ENCODE results near the gene CDKAL1. TPM values are rescaled to one million over a fixed set of nuclear protein-coding genes. Genes with fewer than 3 reads are reported as not detected.
"Not testable (repeated sequence)": the region's sequence is repeated elsewhere in the genome, so short reads cannot be mapped to it uniquely, and the experiment has no call there.

CDKAL1 gene
- total and polyA plus RNA-seq, 2 of the 8 experiments (the other 6 are each of a cell fraction or from before 2014, with no cell fraction given), result 8.4 to 24.6 TPM

- FAIRE-seq, result peak; percentile 36
- H3K4ac ChIP-seq (replicated peaks; ENCODE audit: insufficient read length, low read depth, low read length); H2AK5ac ChIP-seq (ENCODE audit: low read depth, low read length); H3K56ac ChIP-seq (replicated peaks; ENCODE audit: insufficient read length, low read depth, low read length); H3K18ac ChIP-seq (ENCODE audit: extremely low read depth, low read length); H2BK5ac ChIP-seq (ENCODE audit: low read depth, low read length); H3K36me3 ChIP-seq (ENCODE audit: control insufficient read depth in 2 of 4, insufficient read depth in 4 of 4, low read length in 3 of 4); CTCF ChIA-PET (ENCODE audit: partially characterized antibody); H3K9me3 ChIP-seq (ENCODE audit: insufficient read depth in 2 of 2, low read depth in 1 of 2, low read length in 1 of 2); H2BK20ac ChIP-seq (ENCODE audit: low read length); H3K23ac ChIP-seq (ENCODE audit: insufficient read length); H3K4me1 ChIP-seq (replicated peaks in 1 of 4; ENCODE audit: control insufficient read depth in 3 of 4, insufficient read depth in 4 of 4, low read length in 3 of 4); H4K91ac ChIP-seq (replicated peaks; ENCODE audit: insufficient read length, low read length); H3K9ac ChIP-seq (replicated peaks in 1 of 4; ENCODE audit: extremely low read depth in 1 of 4, low read depth in 3 of 4, low read length in 3 of 4); POLR2A ChIA-PET (ENCODE audit: partially characterized antibody); H3K4me3 ChIP-seq (ENCODE audit: extremely low read depth in 1 of 4, insufficient read depth in 2 of 4, low read depth in 3 of 4, low read length in 4 of 4); H2BK12ac ChIP-seq (ENCODE audit: low read depth, low read length); H3K27ac ChIP-seq (ENCODE audit: low read depth, low read length); H4K5ac ChIP-seq (ENCODE audit: insufficient read length, low read depth, low read length); DNase-seq (ENCODE audit: low read depth in 1 of 2, low spot score in 2 of 2); H3K79me2 ChIP-seq (ENCODE audit: control insufficient read depth in 1 of 2, insufficient read depth in 2 of 2, low read length in 2 of 2); H3K23me2 ChIP-seq (ENCODE audit: low read depth, low read length); H2BK15ac ChIP-seq (ENCODE audit: low read length); H3K79me1 ChIP-seq (ENCODE audit: low read depth, low read length); H2AFZ ChIP-seq (ENCODE audit: low read length); H3K14ac ChIP-seq (ENCODE audit: insufficient read length); H3K27me3 ChIP-seq (replicated peaks in 1 of 4; ENCODE audit: control insufficient read depth in 3 of 4, extremely low read depth in 1 of 4, insufficient read depth in 3 of 4, low read length in 3 of 4); H4K20me1 ChIP-seq (replicated peaks in 1 of 2; ENCODE audit: control insufficient read depth in 1 of 2, insufficient read depth in 2 of 2, low read length in 2 of 2); H3K4me2 ChIP-seq (ENCODE audit: insufficient read depth in 1 of 2, low read depth in 2 of 2, low read length in 2 of 2); H4K8ac ChIP-seq (ENCODE audit: extremely low read depth, insufficient read depth, low read length); H2BK120ac ChIP-seq (replicated peaks; ENCODE audit: low read depth, low read length): not testable (repeated sequence)
- WGBS, 2 experiments (ENCODE audit: extremely low coverage in 1 of 2, insufficient coverage in 1 of 2, insufficient read length in 1 of 2, insufficient replicate concordance in 2 of 2, low coverage in 1 of 2, low lambda C conversion rate in 2 of 2, missing lambda C conversion rate in 1 of 2), result 94% methylated on average over 7 of the region's 7 CpGs; no CpG with 5 or more reads in 1 of the 2 experiments
Measured at GRCh38 chr6:20649696-20650470, 115.6 kb downstream of the CDKAL1 start.

Data from H1 (cell line).